GM19099 (cell line): Measurements from ENCODE around the gene HMGA1.
A peak's percentile ranks its signal among the peaks of the same experiment; 100 is the strongest.

Source experiments
- POLR2A ChIP-seq: IDR thresholded peaks from 3 replicates; pipeline ENCODE4 v1.6.1; 2011; ENCODE audit warnings: low read depth; ENCODE audit not compliant: insufficient read length; ENCODE audit errors: extremely low read depth

The HMGA1 gene

GRCh38 chr6:34236443-34237315 lies at the start of gene HMGA1:
HMGA1 (plus strand) TSS chr6:34236873; CDS start chr6:34240781, 3,908 bp downstream.
- peak; percentile 99 for TF ChIP-seq POLR2A

- TF ChIP-seq POLR2A, result no peak
These were observed 46.7 kb upstream of the HMGA1 start for GRCh38 chr6:34189806-34190503.

- no peak for TF ChIP-seq POLR2A
These were observed 46.1 kb upstream of the HMGA1 start for GRCh38 chr6:34190504-34191122.

GRCh38 chr6:34194772-34195171 lies 41.9 kb upstream of the HMGA1 start:
- TF ChIP-seq POLR2A, result no peak

GRCh38 chr6:34195726-34196115 lies 41.0 kb upstream of the HMGA1 start:
- TF ChIP-seq POLR2A, result no peak

- TF ChIP-seq POLR2A, result peak; percentile 21
These were observed 40.4 kb upstream of the HMGA1 start for GRCh38 chr6:34196116-34196832.

- TF ChIP-seq POLR2A, result no peak
These were observed 39.9 kb upstream of the HMGA1 start for GRCh38 chr6:34196833-34197195.

GRCh38 chr6:34200340-34200971 lies 36.2 kb upstream of the HMGA1 start:
- TF ChIP-seq POLR2A, result no peak

GRCh38 chr6:34201455-34202107 lies 35.1 kb upstream of the HMGA1 start:
- TF ChIP-seq POLR2A, result no peak

GRCh38 chr6:34202329-34203201 lies 34.1 kb upstream of the HMGA1 start:
- no peak for TF ChIP-seq POLR2A

GRCh38 chr6:34204693-34205092 lies 32.0 kb upstream of the HMGA1 start:
- TF ChIP-seq POLR2A, result no peak

- TF ChIP-seq POLR2A, result no peak
These were observed 31.2 kb upstream of the HMGA1 start for GRCh38 chr6:34205466-34205865.

- no peak for TF ChIP-seq POLR2A
These were observed 30.8 kb upstream of the HMGA1 start for GRCh38 chr6:34205916-34206315.
